Renal cortical epithelial cell (primary cell): ENCODE measurements around the gene KRT83. TPM values are rescaled to one million over a fixed set of nuclear protein-coding genes. Genes with fewer than 3 reads are reported as not detected.
"Not testable (repeated sequence)": the region's sequence is repeated elsewhere in the genome, so short reads cannot be mapped to it uniquely, and the experiment has no call there.

Experiments
- DNase-seq: peaks from one replicate; pipeline ENCODE4 v3.0.0-alpha.2; 2011; ENCODE audit warnings: low read depth
- total RNA-seq: library from RNA; depleted of rRNA; stranded (reverse); fragments of >200 nt; gene quantifications from 2 replicates; pipeline ENCODE4 v1.2.3, GENCODE V29; 2014

Gene KRT83
- total RNA-seq, 1 donor from 2014 or later, result not detected

- DNase-seq, result no peak
These were observed 32.6 kb upstream of the KRT83 start for GRCh38 chr12:52353766-52354165.

- DNase-seq, result no peak
These were observed 31.8 kb upstream of the KRT83 start for GRCh38 chr12:52352951-52353350.

- no peak for DNase-seq
These were observed 30.2 kb upstream of the KRT83 start for GRCh38 chr12:52351196-52352059.

- no peak for DNase-seq
These were observed 29.6 kb upstream of the KRT83 start for GRCh38 chr12:52350786-52351185.

GRCh38 chr12:52350021-52350620 is 28.9 kb upstream of the KRT83 start:
- DNase-seq, result no peak

- peak; percentile 62 for DNase-seq
These were observed 28.0 kb upstream of the KRT83 start for GRCh38 chr12:52349196-52349595.

GRCh38 chr12:52347551-52348510 is 26.6 kb upstream of the KRT83 start:
- DNase-seq, result no peak

GRCh38 chr12:52347016-52347415 is 25.8 kb upstream of the KRT83 start:
- no peak for DNase-seq

GRCh38 chr12:52346593-52346992 is 25.4 kb upstream of the KRT83 start:
- peak; percentile 68 for DNase-seq

GRCh38 chr12:52345041-52345440 is 23.8 kb upstream of the KRT83 start:
- DNase-seq, result not testable (repeated sequence)

GRCh38 chr12:52344111-52344510 is 22.9 kb upstream of the KRT83 start:
- no peak for DNase-seq

GRCh38 chr12:52343550-52343949 is 22.4 kb upstream of the KRT83 start:
- no peak for DNase-seq

- no peak for DNase-seq
These were observed 21.7 kb upstream of the KRT83 start for GRCh38 chr12:52342781-52343490.

- DNase-seq, result no peak
These were observed 19.9 kb upstream of the KRT83 start for GRCh38 chr12:52341066-52341580.

GRCh38 chr12:52338241-52338960 is 17.2 kb upstream of the KRT83 start:
- DNase-seq, result no peak

GRCh38 chr12:52337054-52337453 is 15.9 kb upstream of the KRT83 start:
- peak; percentile 11 for DNase-seq

GRCh38 chr12:52336641-52337040 is 15.4 kb upstream of the KRT83 start:
- DNase-seq, result no peak

GRCh38 chr12:52335598-52336262 is 14.5 kb upstream of the KRT83 start:
- DNase-seq, result no peak

GRCh38 chr12:52334185-52334584 is 13.0 kb upstream of the KRT83 start:
- no peak for DNase-seq

- DNase-seq, result no peak
These were observed 12.1 kb upstream of the KRT83 start for GRCh38 chr12:52333321-52333720.
